Measurements from ENCODE around the gene SERPIND1. TPM values are rescaled to one million over a fixed set of nuclear protein-coding genes. Genes with fewer than 3 reads are reported as not detected.

SERPIND1 gene
- total and polyA plus RNA-seq, 2 donors from 2014 or later: not detected

- Histone ChIP-seq H3K9me3 (ENCODE audit: control insufficient read depth in 2 of 3, insufficient read depth in 1 of 3, low read length in 3 of 3) (no peaks in the 10 kb centered on the region), H3K9ac (ENCODE audit: low read length in 3 of 3) (no peak overlapping the region), H3K27me3 (ENCODE audit: control insufficient read depth, insufficient read depth, low read length) (no peaks in the 10 kb centered on the region), H3K4me1 (ENCODE audit: control insufficient read depth in 2 of 3, insufficient read depth in 2 of 3, low read depth in 1 of 3, low read length in 3 of 3) (no peaks in the 10 kb centered on the region), H3K27ac (ENCODE audit: low read depth in 2 of 2, low read length in 2 of 2) (no peak overlapping the region), H3K4me3 (ENCODE audit: low read length in 3 of 3) (no peak overlapping the region), H3K36me3 (ENCODE audit: control insufficient read depth in 2 of 3, insufficient read depth in 3 of 3, low read length in 3 of 3) (peaks cover 6 to 19% (median 15%) of the 10 kb centered on the region in 3 donors)
- FAIRE-seq (no peak), DNase-seq (no peak)
- TF ChIP-seq CTCF (IDR thresholded peaks at IDR 0.05; ENCODE audit: borderline replicate concordance, extremely low read depth, insufficient read depth): no peak
- intact Hi-C loops (cut with DNase I): no loop called here
Observed at GRCh38 chr22:20834725-20835124, 60.8 kb downstream of the SERPIND1 start.

Other genes with a start within 250 kb of the SERPIND1 start
- gene PI4KA, start 84.7 kb downstream of the SERPIND1 start, total RNA-seq: 92.8 TPM
- gene PI4KA, start 84.7 kb downstream of the SERPIND1 start, polyA plus RNA-seq (ENCODE audit: insufficient read depth, low read depth, low replicate concordance): 37.3 TPM
- 25.4 TPM for gene SNAP29, start 84.9 kb downstream of the SERPIND1 start, total RNA-seq
- 26.8 TPM for gene SNAP29, start 84.9 kb downstream of the SERPIND1 start, polyA plus RNA-seq (ENCODE audit: insufficient read depth, low read depth, low replicate concordance)
- gene CRKL, start 143.3 kb downstream of the SERPIND1 start, total RNA-seq: 44.7 TPM
- 11.9 TPM for gene CRKL, start 143.3 kb downstream of the SERPIND1 start, polyA plus RNA-seq (ENCODE audit: insufficient read depth, low read depth, low replicate concordance)
- gene AIFM3, start 193.1 kb downstream of the SERPIND1 start, total RNA-seq: 3.1 TPM
- gene AIFM3, start 193.1 kb downstream of the SERPIND1 start, polyA plus RNA-seq (ENCODE audit: insufficient read depth, low read depth, low replicate concordance): 4.4 TPM
- gene LZTR1, start 208.2 kb downstream of the SERPIND1 start, total RNA-seq: 66.4 TPM
- 24.3 TPM for gene LZTR1, start 208.2 kb downstream of the SERPIND1 start, polyA plus RNA-seq (ENCODE audit: insufficient read depth, low read depth, low replicate concordance)
- 25.5 TPM for gene THAP7, start 228.0 kb downstream of the SERPIND1 start, total RNA-seq
- 44.1 TPM for gene THAP7, start 228.0 kb downstream of the SERPIND1 start, polyA plus RNA-seq (ENCODE audit: insufficient read depth, low read depth, low replicate concordance)
- 1.0 TPM for gene P2RX6, start 241.1 kb downstream of the SERPIND1 start, total RNA-seq
- gene P2RX6, start 241.1 kb downstream of the SERPIND1 start, polyA plus RNA-seq (ENCODE audit: insufficient read depth, low read depth, low replicate concordance): 1.6 TPM